Mucosa of descending colon (tissue), 3 donors: ENCODE measurements around the gene TEAD1. TPM values are rescaled to one million over a fixed set of nuclear protein-coding genes. Genes with fewer than 3 reads are reported as not detected.

Experiments
- ATAC-seq: fragments of 200-7000 bp; cut with Tn5 transposase; one replicate; pipeline ENCODE4 v1.9.1; 2020; ENCODE audit warnings: mild to moderate bottlenecking, moderate library complexity
- DNase-seq, 3 donors: peaks; one replicate each; pipeline ENCODE4 v3.0.0-alpha.2; 2020
- H3K36me3 ChIP-seq: fragments of 200-600 bp; one replicate; pipeline ENCODE4 v1.8.0; 2021; ENCODE audit warnings: low read depth, mild to moderate bottlenecking
- H3K4me1 ChIP-seq: fragments of 200-600 bp; one replicate; pipeline ENCODE4 v1.8.0; 2021; ENCODE audit warnings: low read depth, mild to moderate bottlenecking
- H3K4me3 ChIP-seq: fragments of 200-600 bp; one replicate; pipeline ENCODE4 v1.8.0; 2021; ENCODE audit warnings: mild to moderate bottlenecking
- H3K9me3 ChIP-seq: fragments of 200-600 bp; one replicate; pipeline ENCODE4 v1.8.0; 2021; ENCODE audit warnings: mild to moderate bottlenecking
- intact Hi-C, 2 donors: fragments of 100-400 bp; cut with DNase I in 1 of 2; cut with micrococcal nuclease in 1 of 2; formaldehyde crosslinking; loops; one replicate each; pipeline versions ENCODE4 v1.11.0 to v1.11.1; 2022; cut with DNase I, micrococcal nuclease
- total RNA-seq, 3 donors: library from RNA; stranded (reverse); fragmentation: NEBNext Ultra II Directional in 2 of 3; extraction: Animal tissue kit (Norgen Biotek cat#: 25700) in 2 of 3; gene quantifications; one replicate each; pipeline versions ENCODE4 v1.2.1 to v1.2.4, GENCODE V29; 2021 to 2023
- TF ChIP-seq, protein P1 (sequence below): fragments of 200-600 bp; IDR thresholded peaks from one replicate; pipeline ENCODE4 v1.8.0; 2022; ENCODE audit warnings: antibody characterized with exemption, mild to moderate bottlenecking
- donor health status: DM: no; HTN: no; CAD: no; lungs with moderate emphysema.
- donor health status: DM: no; HTN: no; CAD: no.
- donor health status: DM: no; HTN: yes; CAD: no.

TEAD1 gene
- total RNA-seq, 3 donors from 2014 or later: 33.2 to 196 (median 41.1) TPM

DNA sequence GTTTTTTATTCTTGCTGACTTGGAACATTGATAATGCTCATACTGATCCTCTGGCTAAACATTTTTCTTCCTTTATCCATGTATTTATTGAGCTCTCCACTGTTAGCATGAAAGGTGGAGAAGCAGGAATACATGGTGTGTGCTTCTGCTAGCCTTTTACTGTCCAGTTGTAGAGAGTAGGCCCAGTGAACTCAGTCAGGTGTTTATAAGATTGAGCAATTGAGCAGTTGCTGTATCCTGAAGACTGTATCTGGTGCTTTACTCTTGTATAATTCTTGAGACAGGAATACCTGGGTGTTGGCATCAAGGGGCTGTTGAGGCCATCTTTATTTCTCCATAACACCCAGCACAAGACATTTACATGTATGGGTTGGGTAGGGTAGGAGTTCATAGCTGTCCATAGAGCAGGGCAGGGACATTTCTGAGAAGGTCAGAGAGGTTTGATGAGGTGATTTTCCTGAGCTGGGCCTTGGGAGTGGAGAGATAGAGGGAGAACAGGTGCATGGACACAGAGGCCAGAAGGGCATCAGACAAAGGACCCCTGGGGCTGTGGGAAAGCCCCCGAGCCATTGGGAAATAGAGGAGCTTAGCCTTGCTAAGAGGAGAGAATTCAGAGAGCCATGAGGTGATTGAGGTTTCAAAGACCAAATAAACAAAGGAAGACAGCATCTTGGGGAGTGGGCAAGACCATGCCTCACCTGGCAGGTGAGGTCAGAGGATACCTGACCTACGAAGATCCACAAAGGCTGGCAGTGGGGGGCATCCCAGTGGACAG, 155.5 kb downstream of the TEAD1 start:
- Histone ChIP-seq H3K4me3 (no peak overlapping the region), H3K4me1 (peaks cover 19% of the 10 kb centered on the region), H3K9me3 (no peaks in the 10 kb centered on the region), H3K36me3 (no peaks in the 10 kb centered on the region)
- ATAC-seq (no peak), DNase-seq (no peak)
- TF ChIP-seq, protein P1, sequence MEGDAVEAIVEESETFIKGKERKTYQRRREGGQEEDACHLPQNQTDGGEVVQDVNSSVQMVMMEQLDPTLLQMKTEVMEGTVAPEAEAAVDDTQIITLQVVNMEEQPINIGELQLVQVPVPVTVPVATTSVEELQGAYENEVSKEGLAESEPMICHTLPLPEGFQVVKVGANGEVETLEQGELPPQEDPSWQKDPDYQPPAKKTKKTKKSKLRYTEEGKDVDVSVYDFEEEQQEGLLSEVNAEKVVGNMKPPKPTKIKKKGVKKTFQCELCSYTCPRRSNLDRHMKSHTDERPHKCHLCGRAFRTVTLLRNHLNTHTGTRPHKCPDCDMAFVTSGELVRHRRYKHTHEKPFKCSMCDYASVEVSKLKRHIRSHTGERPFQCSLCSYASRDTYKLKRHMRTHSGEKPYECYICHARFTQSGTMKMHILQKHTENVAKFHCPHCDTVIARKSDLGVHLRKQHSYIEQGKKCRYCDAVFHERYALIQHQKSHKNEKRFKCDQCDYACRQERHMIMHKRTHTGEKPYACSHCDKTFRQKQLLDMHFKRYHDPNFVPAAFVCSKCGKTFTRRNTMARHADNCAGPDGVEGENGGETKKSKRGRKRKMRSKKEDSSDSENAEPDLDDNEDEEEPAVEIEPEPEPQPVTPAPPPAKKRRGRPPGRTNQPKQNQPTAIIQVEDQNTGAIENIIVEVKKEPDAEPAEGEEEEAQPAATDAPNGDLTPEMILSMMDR: no peak
- intact Hi-C loops: no loop called here

DNA sequence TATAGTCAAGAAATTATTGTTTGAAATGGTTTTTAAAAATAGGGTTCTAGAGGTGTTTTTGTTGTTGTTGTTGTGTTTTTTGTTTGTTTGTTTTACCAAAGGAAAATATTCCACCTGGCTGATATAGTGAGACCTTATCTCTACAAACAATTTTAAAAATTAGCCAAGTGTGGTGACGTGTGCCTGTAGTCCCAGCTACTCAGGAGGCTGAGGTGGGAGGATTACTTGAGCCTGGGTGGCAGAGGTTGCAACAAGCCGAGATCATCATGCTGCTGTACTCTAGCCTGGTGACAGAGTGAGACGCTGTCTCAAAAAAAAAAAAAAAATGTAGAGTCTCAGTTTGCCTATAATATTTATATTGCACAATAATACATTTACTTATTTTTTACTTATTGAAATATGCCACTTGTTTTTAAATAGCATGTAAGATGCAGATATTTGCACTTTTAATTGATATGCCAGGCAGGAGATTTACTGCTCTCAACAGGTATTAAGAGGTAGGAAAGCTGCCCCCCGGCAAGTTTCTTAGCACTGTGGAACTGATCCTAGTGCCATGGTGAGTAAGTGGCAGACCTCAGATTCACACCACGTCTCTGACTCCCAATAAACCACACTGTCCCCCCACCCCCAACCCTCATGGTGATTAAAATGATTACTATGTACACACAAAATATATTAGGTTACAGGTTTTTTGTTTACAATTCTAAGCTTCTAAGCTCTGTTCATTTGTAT, 157.4 kb downstream of the TEAD1 start:
- Histone ChIP-seq H3K4me1 (peaks cover 19% of the 10 kb centered on the region), H3K36me3 (no peaks in the 10 kb centered on the region), H3K4me3 (no peak overlapping the region), H3K9me3 (no peaks in the 10 kb centered on the region)
- DNase-seq (no peak), ATAC-seq (no peak)
- TF ChIP-seq, protein P1: no peak
- intact Hi-C loops: no loop called here

DNA sequence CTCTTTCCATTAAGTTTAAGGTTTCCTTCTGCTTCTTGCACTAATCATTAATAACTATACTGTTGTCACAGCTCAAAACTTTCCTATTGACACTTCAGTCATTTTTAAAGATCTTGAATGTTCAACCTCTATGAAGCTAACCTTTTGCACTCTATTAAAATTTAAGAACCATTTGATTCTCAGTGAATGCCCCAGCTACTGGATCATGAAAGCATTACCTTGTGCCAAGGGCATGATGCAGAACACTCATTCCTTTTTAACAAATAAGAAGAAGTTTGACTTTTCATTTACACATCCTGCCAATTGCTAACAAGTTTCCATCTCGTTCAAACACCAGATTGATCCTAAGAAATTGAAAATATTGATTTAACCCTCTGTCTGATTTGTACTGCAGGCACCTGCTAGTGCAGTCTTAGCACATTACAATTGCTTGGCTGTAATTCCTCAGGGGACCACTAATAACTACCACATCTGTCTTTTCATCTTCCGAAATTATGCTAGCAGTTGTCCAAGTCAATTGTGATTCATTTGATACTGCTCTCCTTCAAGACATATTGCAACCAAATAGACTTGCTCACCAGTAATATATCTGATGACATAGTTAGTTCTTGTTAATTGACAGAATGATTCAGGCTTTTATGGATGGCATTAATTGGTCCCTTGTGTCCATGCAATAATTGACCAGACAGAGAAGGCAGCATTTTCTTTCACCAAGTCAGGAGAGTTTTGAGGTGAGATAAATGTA, 158.4 kb downstream of the TEAD1 start:
- no peaks in the 10 kb centered on the region for H3K9me3 ChIP-seq
- TF ChIP-seq, protein P1: no peak
- DNase-seq (no peak), ATAC-seq (no peak)
- no peak overlapping the region for H3K4me3 ChIP-seq
- intact Hi-C loops: no loop called here
- H3K4me1 ChIP-seq: peaks cover 10% of the 10 kb centered on the region
- no peaks in the 10 kb centered on the region for H3K36me3 ChIP-seq

DNA sequence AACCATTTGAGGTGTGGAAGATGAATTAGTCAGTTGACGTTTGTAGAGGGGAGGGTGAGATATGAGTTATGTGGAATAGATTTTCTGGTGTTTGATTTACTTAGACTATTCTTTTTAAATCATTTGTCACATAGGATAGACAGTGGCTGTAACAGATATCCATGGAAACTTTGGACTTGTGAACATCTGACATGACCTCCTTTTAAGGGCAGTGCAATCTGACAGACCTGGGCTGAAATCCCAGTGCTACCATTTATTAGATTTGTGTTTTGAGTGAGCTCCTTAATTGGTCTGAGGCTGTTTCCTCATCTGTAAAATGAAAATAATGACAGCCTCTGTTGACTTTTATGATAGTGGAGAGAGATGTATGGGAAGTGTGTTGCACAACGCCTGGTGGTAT, 159.9 kb downstream of the TEAD1 start:
- no peaks in the 10 kb centered on the region for H3K9me3 ChIP-seq
- DNase-seq (no peak), ATAC-seq (peak; percentile 12)
- H3K4me3 ChIP-seq: no peak overlapping the region
- peaks cover 4% of the 10 kb centered on the region for H3K4me1 ChIP-seq
- TF ChIP-seq, protein P1: no peak
- intact Hi-C loops: no loop called here
- no peaks in the 10 kb centered on the region for H3K36me3 ChIP-seq

DNA sequence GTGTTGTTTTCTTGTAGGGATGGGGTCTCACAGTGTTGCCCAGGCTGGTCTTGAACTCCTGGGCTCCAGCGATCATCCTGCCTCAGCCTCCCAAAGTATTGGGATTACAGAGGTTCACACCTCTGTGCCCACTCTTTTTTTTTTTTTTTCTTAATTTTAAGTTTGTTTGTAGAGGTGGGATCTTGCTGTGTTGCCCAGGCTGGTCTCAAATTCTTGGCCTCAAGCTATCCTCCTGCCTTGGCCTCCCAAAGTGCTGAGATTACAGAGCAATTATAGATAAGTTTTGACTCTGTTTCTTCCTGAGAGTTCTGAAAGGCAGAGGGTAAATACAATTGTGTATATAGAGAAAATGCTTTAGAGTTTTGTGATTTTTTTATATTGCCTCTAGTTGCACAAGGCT, 160.4 kb downstream of the TEAD1 start:
- DNase-seq (no peak), ATAC-seq (no peak)
- H3K4me1 ChIP-seq: no peaks in the 10 kb centered on the region
- H3K4me3 ChIP-seq: no peak overlapping the region
- no peaks in the 10 kb centered on the region for H3K36me3 ChIP-seq
- no peaks in the 10 kb centered on the region for H3K9me3 ChIP-seq
- TF ChIP-seq, protein P1: no peak
- intact Hi-C loops: no loop called here
